ENCODE results near the gene IFNG-AS1.

- TF ChIP-seq CTCF (conservative IDR thresholded peaks at IDR 0.05; ENCODE audit: low read depth, low read length): no peak
- TF ChIP-seq EZH2 (IDR thresholded peaks at IDR 0.05; ENCODE audit: low read length, unreplicated experiment): no peak
Observed at GRCh38 chr12:68037616-68038255, 48.5 kb downstream of the IFNG-AS1 start.

All from PC-3 (cell line).